Glutamatergic neuron (in vitro differentiated cells): ENCODE results near the gene CDRT4. TPM values are rescaled to one million over a fixed set of nuclear protein-coding genes. Genes with fewer than 3 reads are reported as not detected.

Source experiments
- DNase-seq: peaks from one replicate; pipeline ENCODE4 v3.0.0; 2022
- H3K27ac Mint-ChIP-seq: one replicate; pipeline ENCODE4 v1.8.0; 2020; ENCODE audit warnings: mild to moderate bottlenecking, mixed read lengths, inconsistent platforms; ENCODE audit not compliant: unreplicated experiment
- H3K27me3 Mint-ChIP-seq: one replicate; pipeline ENCODE4 v1.8.0; 2020; ENCODE audit warnings: mild to moderate bottlenecking, moderate library complexity, mixed read lengths, inconsistent platforms; ENCODE audit not compliant: unreplicated experiment
- H3K36me3 Mint-ChIP-seq: one replicate; pipeline ENCODE4 v1.8.0; 2020; ENCODE audit warnings: mild to moderate bottlenecking, mixed read lengths, inconsistent platforms; ENCODE audit not compliant: unreplicated experiment
- H3K4me1 Mint-ChIP-seq: one replicate; pipeline ENCODE4 v1.8.0; 2020; ENCODE audit warnings: mild to moderate bottlenecking, low read depth, mixed read lengths, inconsistent platforms; ENCODE audit not compliant: unreplicated experiment
- H3K4me3 Mint-ChIP-seq: one replicate; pipeline ENCODE4 v1.8.0; 2020; ENCODE audit warnings: mild to moderate bottlenecking, mixed read lengths, inconsistent platforms; ENCODE audit not compliant: unreplicated experiment
- H3K9me3 Mint-ChIP-seq: one replicate; pipeline ENCODE4 v1.8.0; 2020; ENCODE audit warnings: mild to moderate bottlenecking, moderate library complexity, mixed read lengths, inconsistent platforms; ENCODE audit not compliant: unreplicated experiment
- total RNA-seq: library from RNA; stranded (reverse); fragmentation: NEBNext Ultra II Directional; extraction: Animal tissue kit (Norgen Biotek cat#: 25700); gene quantifications from one replicate; pipeline ENCODE4 v1.2.1, GENCODE V29; 2021; ENCODE audit not compliant: unreplicated experiment
- TF ChIP-seq, protein P1 (sequence below): fragments of 200-600 bp; sonication (generic); IDR thresholded peaks from one replicate; pipeline ENCODE4 v1.5.0; 2021; ENCODE audit not compliant: partially characterized antibody, unreplicated experiment

CDRT4 gene
- total RNA-seq, 1 donor from 2014 or later, result 13.1 TPM

DNA sequence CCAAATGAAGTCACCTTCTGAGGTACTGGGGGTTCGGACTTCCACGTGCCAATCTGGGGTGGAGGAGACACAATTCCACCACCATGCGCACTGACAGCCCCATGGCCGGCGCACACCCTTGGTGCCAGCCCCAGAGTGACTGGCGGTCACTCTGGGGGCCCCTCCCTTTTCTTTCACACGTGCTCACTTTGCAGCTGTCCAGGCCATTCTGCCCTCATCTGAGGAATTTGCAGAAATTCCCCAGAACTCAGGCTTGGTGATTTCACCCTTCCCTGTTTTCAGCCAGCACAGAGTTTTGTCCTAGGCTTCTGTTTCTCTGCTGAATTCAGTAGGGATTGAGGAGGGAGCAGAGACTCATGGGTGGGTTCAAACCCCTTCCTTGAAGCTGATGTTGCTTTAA, 54.8 kb downstream of the CDRT4 start:
- H3K36me3 Mint-ChIP-seq, result no peaks in the 10 kb centered on the region
- peaks cover 6% of the 10 kb centered on the region for H3K27me3 Mint-ChIP-seq
- no peak overlapping the region for H3K27ac Mint-ChIP-seq
- TF ChIP-seq, protein P1, sequence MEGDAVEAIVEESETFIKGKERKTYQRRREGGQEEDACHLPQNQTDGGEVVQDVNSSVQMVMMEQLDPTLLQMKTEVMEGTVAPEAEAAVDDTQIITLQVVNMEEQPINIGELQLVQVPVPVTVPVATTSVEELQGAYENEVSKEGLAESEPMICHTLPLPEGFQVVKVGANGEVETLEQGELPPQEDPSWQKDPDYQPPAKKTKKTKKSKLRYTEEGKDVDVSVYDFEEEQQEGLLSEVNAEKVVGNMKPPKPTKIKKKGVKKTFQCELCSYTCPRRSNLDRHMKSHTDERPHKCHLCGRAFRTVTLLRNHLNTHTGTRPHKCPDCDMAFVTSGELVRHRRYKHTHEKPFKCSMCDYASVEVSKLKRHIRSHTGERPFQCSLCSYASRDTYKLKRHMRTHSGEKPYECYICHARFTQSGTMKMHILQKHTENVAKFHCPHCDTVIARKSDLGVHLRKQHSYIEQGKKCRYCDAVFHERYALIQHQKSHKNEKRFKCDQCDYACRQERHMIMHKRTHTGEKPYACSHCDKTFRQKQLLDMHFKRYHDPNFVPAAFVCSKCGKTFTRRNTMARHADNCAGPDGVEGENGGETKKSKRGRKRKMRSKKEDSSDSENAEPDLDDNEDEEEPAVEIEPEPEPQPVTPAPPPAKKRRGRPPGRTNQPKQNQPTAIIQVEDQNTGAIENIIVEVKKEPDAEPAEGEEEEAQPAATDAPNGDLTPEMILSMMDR, result no peak
- DNase-seq, result no peak
- H3K4me3 Mint-ChIP-seq, result no peak overlapping the region
- peaks cover 11% of the 10 kb centered on the region for H3K4me1 Mint-ChIP-seq
- H3K9me3 Mint-ChIP-seq, result peaks cover 1% of the 10 kb centered on the region

DNA sequence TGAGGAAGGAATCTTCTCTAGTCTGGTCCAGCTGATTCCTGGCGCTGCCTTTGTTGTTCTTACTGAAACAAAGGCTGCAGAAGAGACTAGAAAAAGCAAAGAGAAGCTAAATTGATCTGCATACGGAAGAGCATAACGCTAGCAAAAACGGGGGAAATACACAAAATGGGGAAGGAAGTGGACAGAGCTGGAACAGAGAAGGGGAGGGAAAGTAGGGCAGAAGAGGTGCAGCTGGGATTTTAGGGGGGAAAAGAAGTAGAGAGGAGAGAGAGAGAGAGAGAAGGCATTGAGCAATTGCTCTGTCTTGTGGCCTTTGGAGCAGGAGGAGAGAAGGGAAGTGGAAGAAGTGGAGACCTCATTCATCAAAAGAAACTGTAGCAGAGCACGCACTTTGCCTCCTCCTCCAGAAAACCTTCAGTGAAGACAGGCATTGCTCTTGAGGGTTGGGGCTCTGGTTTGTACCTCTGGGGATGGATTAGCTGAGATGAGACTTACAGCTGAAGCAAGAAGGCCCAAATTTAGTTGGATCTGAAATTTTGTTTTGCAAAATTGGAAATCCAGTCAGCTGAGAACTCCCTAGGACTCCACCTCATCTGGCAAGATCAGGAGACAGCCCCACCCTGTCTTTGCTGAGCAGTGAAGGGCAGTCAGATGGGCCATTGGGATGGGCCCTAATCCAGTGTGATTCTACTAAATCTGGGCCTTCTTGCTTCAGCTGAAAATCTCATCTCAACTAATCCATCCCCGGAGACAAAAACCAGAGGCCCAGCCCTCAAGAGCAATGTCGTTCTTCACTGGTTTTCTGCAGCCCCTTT, 55.8 kb downstream of the CDRT4 start:
- peaks cover 7% of the 10 kb centered on the region for H3K27me3 Mint-ChIP-seq
- H3K36me3 Mint-ChIP-seq, result no peaks in the 10 kb centered on the region

DNA sequence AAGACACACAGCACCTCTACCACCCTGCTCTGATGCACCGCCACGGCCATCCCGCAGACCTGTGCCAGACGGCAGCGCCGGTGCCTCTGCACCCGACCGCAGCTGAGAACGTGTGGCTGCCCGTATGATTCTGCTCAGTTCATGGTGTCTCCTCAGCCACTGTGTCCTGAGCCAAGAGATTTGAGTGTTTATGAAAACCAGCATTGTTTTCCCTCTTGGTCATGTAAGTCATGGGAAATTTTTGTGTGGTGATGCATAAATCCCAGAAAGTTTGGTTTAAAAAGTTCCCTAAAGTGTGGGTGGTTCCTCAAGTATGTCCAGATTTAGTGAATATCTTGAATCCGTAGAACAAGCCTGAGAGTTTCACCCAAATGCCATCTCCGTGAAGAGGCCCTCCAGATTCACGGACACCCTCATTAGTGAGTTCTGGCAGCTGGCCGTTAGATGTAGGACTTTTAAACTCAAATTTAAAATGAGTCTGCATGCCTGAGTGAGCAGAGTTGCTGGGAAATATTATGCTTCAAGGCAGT, 57.6 kb downstream of the CDRT4 start:
- no peak for DNase-seq
- TF ChIP-seq, protein P1, result no peak
- Mint-ChIP-seq H3K9me3 (peaks cover 1% of the 10 kb centered on the region), H3K4me1 (peaks cover 11% of the 10 kb centered on the region), H3K27me3 (peaks cover 6% of the 10 kb centered on the region), H3K36me3 (no peaks in the 10 kb centered on the region), H3K4me3 (no peak overlapping the region), H3K27ac (no peak overlapping the region)

More for the DNA sequence above, 55.8 kb downstream of the CDRT4 start:
- Mint-ChIP-seq H3K9me3 (peaks cover 1% of the 10 kb centered on the region), H3K4me3 (no peak overlapping the region), H3K27ac (no peak overlapping the region), H3K4me1 (peaks cover 11% of the 10 kb centered on the region)
- TF ChIP-seq, protein P1, result no peak
- no peak for DNase-seq

DNA sequence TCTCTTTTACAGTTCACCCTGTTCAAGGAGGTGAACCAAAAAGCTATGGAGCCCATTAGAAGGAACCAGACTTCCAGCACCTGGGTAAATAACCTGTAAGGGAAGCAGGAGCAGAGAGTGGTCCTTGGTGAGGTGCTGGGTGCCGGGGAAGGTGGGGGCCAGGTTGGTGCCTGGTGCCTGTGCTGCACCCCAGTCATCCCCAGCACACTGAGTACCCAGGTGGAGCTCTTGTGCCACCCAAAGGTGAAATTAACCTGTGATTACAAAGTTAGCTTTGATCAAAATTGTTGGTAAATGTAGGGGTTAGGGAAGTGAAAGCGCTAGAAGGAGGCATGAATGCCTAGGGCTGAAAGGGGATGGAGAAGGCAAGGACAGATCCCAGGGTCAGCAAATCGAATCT, 58.6 kb downstream of the CDRT4 start:
- no peak overlapping the region for H3K27ac Mint-ChIP-seq
- no peak for DNase-seq
- TF ChIP-seq, protein P1, result no peak
- H3K36me3 Mint-ChIP-seq, result no peaks in the 10 kb centered on the region
- peaks cover 6% of the 10 kb centered on the region for H3K27me3 Mint-ChIP-seq
- H3K9me3 Mint-ChIP-seq, result peaks cover 1% of the 10 kb centered on the region
- no peak overlapping the region for H3K4me3 Mint-ChIP-seq
- peaks cover 6% of the 10 kb centered on the region for H3K4me1 Mint-ChIP-seq

DNA sequence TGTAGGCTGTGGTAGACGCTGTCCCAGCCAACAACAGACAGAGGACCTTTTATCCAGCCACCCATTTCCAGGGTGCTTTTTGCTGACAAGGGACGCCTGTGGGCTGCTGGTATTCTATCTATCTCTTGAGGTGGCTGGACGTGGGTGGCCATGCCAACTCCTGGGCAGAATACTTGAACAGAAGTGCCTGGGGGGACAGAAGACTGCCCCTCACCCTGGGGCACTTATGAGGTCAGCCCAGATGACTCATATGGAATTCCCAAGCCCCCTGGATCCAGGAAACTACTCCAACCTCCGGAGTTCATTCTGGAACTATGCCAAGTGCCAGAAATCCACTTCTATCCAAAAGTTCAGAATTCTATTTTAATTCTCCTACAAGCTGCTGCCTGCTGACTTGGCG, 61.3 kb downstream of the CDRT4 start:
- H3K36me3 Mint-ChIP-seq, result no peaks in the 10 kb centered on the region
- H3K4me3 Mint-ChIP-seq, result no peak overlapping the region
- TF ChIP-seq, protein P1, result no peak
- no peak overlapping the region for H3K27ac Mint-ChIP-seq
- H3K9me3 Mint-ChIP-seq, result peaks cover 1% of the 10 kb centered on the region
- no peaks in the 10 kb centered on the region for H3K4me1 Mint-ChIP-seq
- H3K27me3 Mint-ChIP-seq, result peaks cover 6% of the 10 kb centered on the region
- DNase-seq, result no peak
